Measurements from ENCODE around the gene POLR2E. TPM values are rescaled to one million over a fixed set of nuclear protein-coding genes. Genes with fewer than 3 reads are reported as not detected.

Gene POLR2E
- total RNA-seq, 1 experiment from 2014 or later, result 343 TPM

GRCh38 chr19:1134431-1134830, 39.3 kb upstream of the POLR2E start:
- no peaks in the 10 kb centered on the region for H3K27me3 ChIP-seq (replicated peaks; ENCODE audit: insufficient read depth, low read depth, low read length, poor library complexity)
- no peak for DNase-seq (ENCODE audit: low spot score)
- no peaks in the 10 kb centered on the region for H3K36me3 ChIP-seq (ENCODE audit: insufficient read depth, low read length, poor library complexity, severe bottlenecking)
- no peak overlapping the region for H3K4me3 ChIP-seq (ENCODE audit: low read depth, low read length, poor library complexity, severe bottlenecking)
- ChIA-PET CTCF (no interaction called here), POLR2A (ENCODE audit: low non-redundant PET) (interaction anchor here (0.7 kb wide), 2 partner anchors 11 to 1101 kb away, joined by 3 to 4 read pairs; no protein-coding TSS in a partner anchor)
- no TSS peak for BruUV-seq (replicated peaks)
- H3K9me3 ChIP-seq (ENCODE audit: low read depth, low read length, poor library complexity, severe bottlenecking), result no peaks in the 10 kb centered on the region
- intact Hi-C loops (cut with micrococcal nuclease; ENCODE audit: unreplicated experiment), result no loop called here
- no peak for TF ChIP-seq CTCF (conservative IDR thresholded peaks at IDR 0.05; ENCODE audit: low read depth, low read length)
- TF ChIP-seq EZH2 (IDR thresholded peaks at IDR 0.05; ENCODE audit: borderline replicate concordance, low read depth, low read length, poor library complexity, severe bottlenecking), result no peak
- H3K4me1 ChIP-seq (ENCODE audit: insufficient read depth, low read length, poor library complexity, severe bottlenecking), result peaks cover 18% of the 10 kb centered on the region
- H3K27ac ChIP-seq (ENCODE audit: low read depth, low read length, poor library complexity, severe bottlenecking), result no peak overlapping the region

- Histone ChIP-seq H3K4me1 (ENCODE audit: insufficient read depth, low read length, poor library complexity, severe bottlenecking) (peaks cover 18% of the 10 kb centered on the region), H3K27ac (ENCODE audit: low read depth, low read length, poor library complexity, severe bottlenecking) (no peak overlapping the region), H3K27me3 (replicated peaks; ENCODE audit: insufficient read depth, low read depth, low read length, poor library complexity) (no peaks in the 10 kb centered on the region), H3K36me3 (ENCODE audit: insufficient read depth, low read length, poor library complexity, severe bottlenecking) (no peaks in the 10 kb centered on the region), H3K9me3 (ENCODE audit: low read depth, low read length, poor library complexity, severe bottlenecking) (no peaks in the 10 kb centered on the region), H3K4me3 (ENCODE audit: low read depth, low read length, poor library complexity, severe bottlenecking) (no peak overlapping the region)
- intact Hi-C loops (cut with micrococcal nuclease; ENCODE audit: unreplicated experiment), result no loop called here
- peak; percentile 47 for DNase-seq (ENCODE audit: low spot score)
- POLR2A ChIA-PET (ENCODE audit: low non-redundant PET), result no interaction called here
- TF ChIP-seq EZH2 (IDR thresholded peaks at IDR 0.05; ENCODE audit: borderline replicate concordance, low read depth, low read length, poor library complexity, severe bottlenecking), result no peak
- TF ChIP-seq CTCF (conservative IDR thresholded peaks at IDR 0.05; ENCODE audit: low read depth, low read length), result no peak
- CTCF ChIA-PET, result interaction anchor here (0.6 kb wide), 1 partner anchor 57 kb away, joined by 8 read pairs; no protein-coding TSS in a partner anchor
- BruUV-seq (replicated peaks), result no TSS peak
Observed at GRCh38 chr19:1133471-1133929, 38.3 kb upstream of the POLR2E start.

- TF ChIP-seq CTCF (conservative IDR thresholded peaks at IDR 0.05; ENCODE audit: low read depth, low read length), result no peak
- no peak for TF ChIP-seq EZH2 (IDR thresholded peaks at IDR 0.05; ENCODE audit: borderline replicate concordance, low read depth, low read length, poor library complexity, severe bottlenecking)
- ChIA-PET CTCF (interaction anchor here (0.5 to 0.6 kb wide), 3 partner anchors 58 to 88 kb away, joined by 3 to 8 read pairs (median 3); no protein-coding TSS in a partner anchor), POLR2A (ENCODE audit: low non-redundant PET) (interaction anchor here (0.6 kb wide), 1 partner anchor 39 kb away, joined by 6 read pairs; no protein-coding TSS in a partner anchor)
- peaks cover 18% of the 10 kb centered on the region for H3K4me1 ChIP-seq (ENCODE audit: insufficient read depth, low read length, poor library complexity, severe bottlenecking)
- no TSS peak for BruUV-seq (replicated peaks)
- intact Hi-C loops (cut with micrococcal nuclease; ENCODE audit: unreplicated experiment), result no loop called here
- peak overlapping the region; percentile 49 for H3K4me3 ChIP-seq (ENCODE audit: low read depth, low read length, poor library complexity, severe bottlenecking)
- H3K9me3 ChIP-seq (ENCODE audit: low read depth, low read length, poor library complexity, severe bottlenecking), result no peaks in the 10 kb centered on the region
- no peaks in the 10 kb centered on the region for H3K36me3 ChIP-seq (ENCODE audit: insufficient read depth, low read length, poor library complexity, severe bottlenecking)
- no peaks in the 10 kb centered on the region for H3K27me3 ChIP-seq (replicated peaks; ENCODE audit: insufficient read depth, low read depth, low read length, poor library complexity)
- DNase-seq (ENCODE audit: low spot score), result no peak
- H3K27ac ChIP-seq (ENCODE audit: low read depth, low read length, poor library complexity, severe bottlenecking), result peak overlapping the region; percentile 87
Observed at GRCh38 chr19:1132552-1133383, 37.6 kb upstream of the POLR2E start.

Measured in A673 (cell line).